ENCODE data around the gene ATG9A. TPM values are rescaled to one million over a fixed set of nuclear protein-coding genes. Genes with fewer than 3 reads are reported as not detected.

The ATG9A gene
- total RNA-seq, 6 experiments from 2014 or later: 28.3 to 39.6 (median 33.2) TPM

DNA sequence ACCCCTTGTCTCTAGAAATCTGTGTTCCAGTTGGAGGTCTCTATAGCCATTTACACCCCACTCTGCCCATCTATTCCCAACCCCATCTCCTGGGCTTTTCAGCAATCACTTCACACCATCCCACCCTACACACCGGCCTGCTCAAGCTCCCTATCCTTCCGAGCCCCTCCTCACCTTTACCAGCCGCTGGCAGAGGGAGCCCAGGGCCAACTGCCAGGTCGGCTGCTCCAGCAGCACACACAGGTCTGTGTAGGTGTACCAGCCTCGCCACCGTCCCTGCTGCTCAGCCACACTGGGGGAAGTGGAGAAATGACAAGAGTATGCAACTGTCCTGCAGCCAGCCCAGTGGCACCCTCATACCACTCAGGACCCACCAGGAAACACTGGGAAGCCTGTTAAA, 56.3 kb downstream of the ATG9A start:
- H3K27ac ChIP-seq: no peak overlapping the region
- peaks cover 0 to 35% (median 4%) of the 10 kb centered on the region in 4 donors for H3K36me3 ChIP-seq
- no peak overlapping the region for H3K4me3 ChIP-seq
- H3K4me1 ChIP-seq: peaks cover 0 to 29% (median 6%) of the 10 kb centered on the region in 4 donors
- DNase-seq (no peak), ATAC-seq (no peak)
- TF ChIP-seq POLR2A (IDR thresholded peaks at IDR 0.05): no peak
- TF ChIP-seq, protein P1, sequence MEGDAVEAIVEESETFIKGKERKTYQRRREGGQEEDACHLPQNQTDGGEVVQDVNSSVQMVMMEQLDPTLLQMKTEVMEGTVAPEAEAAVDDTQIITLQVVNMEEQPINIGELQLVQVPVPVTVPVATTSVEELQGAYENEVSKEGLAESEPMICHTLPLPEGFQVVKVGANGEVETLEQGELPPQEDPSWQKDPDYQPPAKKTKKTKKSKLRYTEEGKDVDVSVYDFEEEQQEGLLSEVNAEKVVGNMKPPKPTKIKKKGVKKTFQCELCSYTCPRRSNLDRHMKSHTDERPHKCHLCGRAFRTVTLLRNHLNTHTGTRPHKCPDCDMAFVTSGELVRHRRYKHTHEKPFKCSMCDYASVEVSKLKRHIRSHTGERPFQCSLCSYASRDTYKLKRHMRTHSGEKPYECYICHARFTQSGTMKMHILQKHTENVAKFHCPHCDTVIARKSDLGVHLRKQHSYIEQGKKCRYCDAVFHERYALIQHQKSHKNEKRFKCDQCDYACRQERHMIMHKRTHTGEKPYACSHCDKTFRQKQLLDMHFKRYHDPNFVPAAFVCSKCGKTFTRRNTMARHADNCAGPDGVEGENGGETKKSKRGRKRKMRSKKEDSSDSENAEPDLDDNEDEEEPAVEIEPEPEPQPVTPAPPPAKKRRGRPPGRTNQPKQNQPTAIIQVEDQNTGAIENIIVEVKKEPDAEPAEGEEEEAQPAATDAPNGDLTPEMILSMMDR (IDR thresholded peaks at IDR 0.05): no peak
- WGBS (ENCODE audit: insufficient coverage, low coverage, low lambda C conversion rate, missing lambda C conversion rate): 91% methylated on average over 4 of the region's 6 CpGs
- H3K9me3 ChIP-seq: no peaks in the 10 kb centered on the region
- intact Hi-C loops (cut with DNase I): loop anchor here in 1 of 2 donors (5.0 kb wide), 1 partner anchor 34 kb away; the partner anchor contains the start of gene ZFAND2B
- no peaks in the 10 kb centered on the region for H3K27me3 ChIP-seq

DNA sequence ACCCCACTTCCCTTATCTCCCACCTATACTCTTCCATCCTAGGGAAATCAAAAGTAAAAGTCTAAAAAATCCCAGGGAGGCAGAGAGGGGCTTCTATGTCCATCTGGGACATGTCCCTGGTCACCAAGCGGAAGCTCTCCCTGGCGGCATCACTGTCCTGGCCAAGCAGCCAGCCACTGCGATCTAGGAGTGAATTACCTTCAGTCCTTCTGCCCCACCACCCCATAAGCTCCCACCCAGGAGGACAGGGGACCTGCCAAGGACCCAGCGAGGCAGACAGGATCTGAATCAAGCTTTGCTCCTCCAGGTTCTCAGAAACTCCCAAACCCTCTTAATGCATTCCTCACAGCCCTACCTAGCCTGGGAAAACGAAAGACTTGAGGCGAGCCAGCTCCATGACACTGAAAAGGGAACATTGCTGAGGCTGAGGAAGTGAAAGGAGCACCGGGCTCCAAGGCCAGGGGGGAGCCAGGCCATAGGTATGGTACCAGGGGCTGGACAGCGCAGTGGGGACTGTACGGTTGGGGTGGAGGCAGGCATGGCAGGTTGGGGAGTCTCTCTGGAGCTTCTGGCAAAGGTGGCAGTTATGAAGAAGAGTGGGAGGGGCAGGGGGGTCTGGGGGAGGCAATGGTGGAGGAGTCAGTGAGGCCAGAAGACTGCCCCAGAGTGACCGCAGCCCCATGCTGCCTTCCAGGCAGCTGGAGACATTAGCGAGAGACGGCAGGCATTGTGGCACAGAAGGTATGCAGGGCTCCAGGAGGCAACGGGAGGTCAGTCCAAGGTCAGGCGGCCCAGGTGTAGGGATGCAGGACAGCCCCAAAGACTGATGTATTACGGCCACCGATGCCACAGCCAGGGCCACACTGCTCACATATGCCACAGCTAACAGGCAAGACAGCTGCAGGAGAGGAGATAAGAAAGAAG, 56.9 kb downstream of the ATG9A start:
- intact Hi-C loops (cut with DNase I): loop anchor here in 1 of 2 donors (5.0 kb wide), 1 partner anchor 35 kb away; the partner anchor contains the start of gene ZFAND2B
- no peak for ATAC-seq

DNA sequence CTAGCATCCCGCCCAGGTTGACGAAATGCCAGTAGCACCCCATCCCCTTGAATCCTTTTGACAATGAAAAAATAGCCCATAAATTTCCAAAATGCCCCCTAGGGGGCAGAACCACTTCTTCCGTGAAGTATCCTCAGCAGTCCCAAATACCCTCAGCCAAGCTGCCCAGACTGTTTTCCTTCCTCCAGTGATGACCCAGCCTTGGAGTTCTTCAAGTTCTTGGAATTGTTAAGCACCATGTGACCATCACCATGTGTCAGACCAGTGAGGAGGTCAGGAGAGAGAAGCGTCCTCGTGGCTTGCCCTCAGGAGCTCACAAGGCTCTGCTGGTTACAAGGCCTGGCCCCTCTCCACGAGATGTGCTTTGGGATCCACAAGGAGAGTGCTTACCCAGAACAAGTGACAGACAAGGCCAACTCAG, 58.2 kb downstream of the ATG9A start:
- ATAC-seq (peak; percentile 62 to 71 (median 66)), DNase-seq (peak in 1 of 3 donors; percentile 54)
- Histone ChIP-seq H3K4me1 (peaks cover 0 to 29% (median 6%) of the 10 kb centered on the region in 4 donors), H3K4me3 (no peak overlapping the region), H3K36me3 (peaks cover 0 to 35% (median 4%) of the 10 kb centered on the region in 4 donors), H3K27me3 (no peaks in the 10 kb centered on the region), H3K9me3 (no peaks in the 10 kb centered on the region), H3K27ac (peak overlapping the region in 2 of 3 donors; percentile 2 to 18)
- intact Hi-C loops (cut with DNase I): loop anchor here in 1 of 2 donors (5.0 kb wide), 1 partner anchor 36 kb away; the partner anchor contains the start of gene ZFAND2B
- WGBS (ENCODE audit: insufficient coverage, low coverage, low lambda C conversion rate, missing lambda C conversion rate): 14% methylated on average over 3 of the region's 6 CpGs
- no peak for TF ChIP-seq POLR2A (IDR thresholded peaks at IDR 0.05)
- TF ChIP-seq, protein P1 (IDR thresholded peaks at IDR 0.05): peak; percentile 53 to 74 (median 68)

More for the DNA sequence above, 56.9 kb downstream of the ATG9A start:
- Histone ChIP-seq H3K27ac (peak overlapping the region in 1 of 3 donors; percentile 18), H3K36me3 (peaks cover 0 to 35% (median 4%) of the 10 kb centered on the region in 4 donors), H3K9me3 (no peaks in the 10 kb centered on the region), H3K27me3 (no peaks in the 10 kb centered on the region), H3K4me1 (peaks cover 0 to 29% (median 6%) of the 10 kb centered on the region in 4 donors), H3K4me3 (no peak overlapping the region)
- no peak for TF ChIP-seq POLR2A (IDR thresholded peaks at IDR 0.05)
- TF ChIP-seq, protein P1 (IDR thresholded peaks at IDR 0.05): no peak
- peak in 1 of 3 donors; percentile 35 for DNase-seq
- WGBS (ENCODE audit: insufficient coverage, low coverage, low lambda C conversion rate, missing lambda C conversion rate): 75% methylated on average over 8 of the region's 16 CpGs

DNA sequence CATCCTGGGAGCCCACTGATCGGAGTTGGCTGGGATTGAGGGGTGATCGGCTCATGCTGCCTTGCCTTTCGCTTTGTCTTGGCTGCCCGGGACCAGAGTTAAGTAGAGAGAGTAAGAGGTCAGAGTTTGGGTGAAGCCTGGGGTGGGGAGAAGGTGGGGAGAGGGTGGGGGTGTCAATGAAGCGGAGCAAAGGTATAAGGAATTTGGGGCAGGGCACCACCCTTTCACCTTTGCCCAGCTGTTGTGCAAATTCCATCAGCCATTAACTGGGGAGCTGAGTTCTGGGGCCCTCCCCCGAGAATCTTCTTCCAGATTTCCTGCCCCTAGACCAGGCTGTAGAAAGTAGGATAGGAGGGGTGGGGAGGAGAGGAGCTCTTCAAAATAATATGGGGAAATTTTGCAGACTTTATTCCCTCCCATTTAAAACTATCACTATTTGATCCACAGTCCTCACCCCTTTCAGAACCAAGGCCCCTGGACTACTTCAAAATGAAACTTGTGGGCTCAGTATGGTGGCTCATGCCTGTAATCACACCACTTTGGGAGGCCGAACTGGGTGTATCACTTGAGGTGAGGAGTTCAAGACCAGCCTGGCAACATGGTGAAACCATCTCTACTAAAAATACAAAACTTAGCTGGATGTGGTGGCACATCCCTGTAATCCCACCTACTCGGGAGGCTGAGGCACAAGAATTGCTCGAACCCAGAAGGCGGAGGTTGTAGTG, 59.3 kb downstream of the ATG9A start, which contains the start of gene SLC23A3:
TSS of gene SLC23A3 (minus strand) at position 100 of the 725 bp plus-strand sequence. CDS start at position 55, 45 bp downstream.
- Histone ChIP-seq H3K4me3 (no peak within 1 kb of the TSS), H3K27ac (no peak within 1 kb of the TSS), H3K36me3 (peaks cover 0 to 27% (median 4%) of the 10 kb centered on the region in 4 donors), H3K27me3 (no peaks in the 10 kb centered on the region), H3K9me3 (no peaks in the 10 kb centered on the region), H3K4me1 (peaks cover 0 to 18% (median 6%) of the 10 kb centered on the region in 4 donors)
- TF ChIP-seq POLR2A (IDR thresholded peaks at IDR 0.05): no peak
- TF ChIP-seq, protein P1 (IDR thresholded peaks at IDR 0.05): no peak
- DNase-seq (peak in 1 of 3 donors; percentile 57), ATAC-seq (peak; percentile 40 to 67 (median 52))
- WGBS (ENCODE audit: insufficient coverage, low coverage, low lambda C conversion rate, missing lambda C conversion rate): 62% methylated on average over 9 of the region's 10 CpGs
- intact Hi-C loops (cut with DNase I): loop anchor here (5.0 kb wide), 2 partner anchors 37 to 132 kb away; partner anchors contain the start of gene ZFAND2B (in 1 of the 2)
